ENCODE results near the gene DOCK1. TPM values are rescaled to one million over a fixed set of nuclear protein-coding genes. Genes with fewer than 3 reads are reported as not detected.

DOCK1 gene
- total RNA-seq, 1 donor from 2014 or later = 72.6 TPM

DNA sequence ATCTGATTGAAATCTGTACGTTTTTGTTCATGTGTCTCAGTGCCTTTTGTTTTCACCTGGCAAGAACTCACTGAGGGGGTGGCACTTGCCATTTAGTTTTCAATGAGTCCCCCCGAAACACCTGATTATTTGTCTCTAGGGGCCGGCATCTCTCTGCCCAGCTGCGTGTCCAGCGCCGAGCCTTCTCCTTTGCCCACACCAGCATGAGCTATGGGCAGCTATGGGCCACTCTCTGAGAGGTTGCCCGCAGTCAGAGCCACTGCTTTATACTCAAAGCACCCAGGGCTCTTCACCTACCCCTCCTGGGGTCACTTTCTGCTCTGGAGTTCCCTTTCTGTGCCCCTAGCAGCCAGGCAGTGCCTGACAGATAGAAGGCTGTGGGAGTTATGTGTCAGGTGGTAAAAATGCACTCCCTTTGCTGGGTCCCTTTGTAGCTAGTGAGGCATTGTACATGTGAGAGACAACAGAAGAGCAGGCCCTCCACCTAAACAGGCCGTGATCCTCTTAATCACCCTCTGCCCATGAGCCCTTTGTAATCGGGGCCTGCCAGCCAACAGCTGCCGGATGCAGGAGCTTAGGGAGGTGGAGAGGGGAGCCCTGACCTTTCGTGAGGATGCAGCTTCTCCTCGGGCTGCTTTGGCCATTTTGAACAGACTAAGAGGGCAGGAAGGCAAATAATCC lies 510.8 kb downstream of the DOCK1 start:
- Histone ChIP-seq H3K4me1 (peaks cover 40% of the 10 kb centered on the region), H3K4me2 (peak overlapping the region; percentile 52), H3K9me3 (ENCODE audit: low read depth) (no peaks in the 10 kb centered on the region), H3K36me3 (no peaks in the 10 kb centered on the region), H2AFZ (replicated peaks) (no peak overlapping the region), H3K4me3 (no peak overlapping the region), H3K79me2 (ENCODE audit: low read depth) (no peaks in the 10 kb centered on the region), H4K20me1 (ENCODE audit: low read depth) (no peaks in the 10 kb centered on the region), H3K9ac (no peak overlapping the region), H3F3A (ENCODE audit: low read depth) (peaks cover 10% of the 10 kb centered on the region), H3K27ac (peak overlapping the region; percentile 49), H3K27me3 (no peaks in the 10 kb centered on the region)
- no peaks in the 10 kb centered on the region for H3K27me3 Mint-ChIP-seq (ENCODE audit: insufficient read depth, low read depth)
- no peaks in the 10 kb centered on the region for H3K9me3 Mint-ChIP-seq
- peak; percentile 89 for DNase-seq (ENCODE audit: low spot score)
- TF ChIP-seq, protein P1, sequence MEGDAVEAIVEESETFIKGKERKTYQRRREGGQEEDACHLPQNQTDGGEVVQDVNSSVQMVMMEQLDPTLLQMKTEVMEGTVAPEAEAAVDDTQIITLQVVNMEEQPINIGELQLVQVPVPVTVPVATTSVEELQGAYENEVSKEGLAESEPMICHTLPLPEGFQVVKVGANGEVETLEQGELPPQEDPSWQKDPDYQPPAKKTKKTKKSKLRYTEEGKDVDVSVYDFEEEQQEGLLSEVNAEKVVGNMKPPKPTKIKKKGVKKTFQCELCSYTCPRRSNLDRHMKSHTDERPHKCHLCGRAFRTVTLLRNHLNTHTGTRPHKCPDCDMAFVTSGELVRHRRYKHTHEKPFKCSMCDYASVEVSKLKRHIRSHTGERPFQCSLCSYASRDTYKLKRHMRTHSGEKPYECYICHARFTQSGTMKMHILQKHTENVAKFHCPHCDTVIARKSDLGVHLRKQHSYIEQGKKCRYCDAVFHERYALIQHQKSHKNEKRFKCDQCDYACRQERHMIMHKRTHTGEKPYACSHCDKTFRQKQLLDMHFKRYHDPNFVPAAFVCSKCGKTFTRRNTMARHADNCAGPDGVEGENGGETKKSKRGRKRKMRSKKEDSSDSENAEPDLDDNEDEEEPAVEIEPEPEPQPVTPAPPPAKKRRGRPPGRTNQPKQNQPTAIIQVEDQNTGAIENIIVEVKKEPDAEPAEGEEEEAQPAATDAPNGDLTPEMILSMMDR (IDR thresholded peaks at IDR 0.05) = no peak
- TF ChIP-seq EZH2phosphoT487 (IDR thresholded peaks at IDR 0.05) = no peak
- TF ChIP-seq EZH2 (IDR thresholded peaks at IDR 0.05) = no peak
- peaks cover 3% of the 10 kb centered on the region for H3K36me3 Mint-ChIP-seq
- H3K27ac Mint-ChIP-seq = no peak overlapping the region
- no peak overlapping the region for H3K4me3 Mint-ChIP-seq
- peaks cover 24% of the 10 kb centered on the region for H3K4me1 Mint-ChIP-seq

DNA sequence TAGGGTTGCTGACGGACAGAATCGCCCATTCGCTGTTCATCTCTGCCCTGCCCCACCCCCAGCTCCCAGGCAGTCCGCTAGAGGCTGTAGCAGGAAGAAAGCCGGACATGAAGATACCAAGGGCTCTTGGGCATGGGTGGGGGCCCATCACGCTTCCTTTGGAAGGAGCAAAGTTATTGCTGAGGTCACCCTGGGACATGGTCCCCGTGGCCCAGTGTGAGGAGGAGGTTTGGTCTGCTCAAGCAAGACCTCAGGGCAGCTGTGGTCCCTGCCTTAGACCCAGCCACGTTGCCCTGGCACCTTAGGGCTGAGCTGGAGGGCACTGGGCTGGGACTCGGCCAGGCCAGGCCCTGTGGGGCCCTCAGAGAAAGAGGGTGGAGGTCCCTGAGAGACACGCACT lies 511.8 kb downstream of the DOCK1 start:
- peaks cover 40% of the 10 kb centered on the region for H3K4me1 ChIP-seq
- H3F3A ChIP-seq (ENCODE audit: low read depth) = peaks cover 10% of the 10 kb centered on the region
- Mint-ChIP-seq H3K27ac (no peak overlapping the region), H3K4me1 (peaks cover 24% of the 10 kb centered on the region), H3K36me3 (peaks cover 9% of the 10 kb centered on the region), H3K4me3 (peak overlapping the region; percentile 33), H3K27me3 (ENCODE audit: insufficient read depth, low read depth) (no peaks in the 10 kb centered on the region), H3K9me3 (no peaks in the 10 kb centered on the region)
- no peak for DNase-seq (ENCODE audit: low spot score)
- H3K79me2 ChIP-seq (ENCODE audit: low read depth) = no peaks in the 10 kb centered on the region
- no peak overlapping the region for H3K9ac ChIP-seq
- TF ChIP-seq, protein P1 (IDR thresholded peaks at IDR 0.05) = no peak
- TF ChIP-seq EZH2phosphoT487 (IDR thresholded peaks at IDR 0.05) (no peak), EZH2 (IDR thresholded peaks at IDR 0.05) (no peak)
- no peak overlapping the region for H3K27ac ChIP-seq
- H3K9me3 ChIP-seq (ENCODE audit: low read depth) = no peaks in the 10 kb centered on the region
- H3K4me2 ChIP-seq = peak overlapping the region; percentile 52
- no peaks in the 10 kb centered on the region for H3K36me3 ChIP-seq
- no peak overlapping the region for H3K4me3 ChIP-seq
- no peaks in the 10 kb centered on the region for H3K27me3 ChIP-seq
- no peak overlapping the region for H2AFZ ChIP-seq (replicated peaks)
- H4K20me1 ChIP-seq (ENCODE audit: low read depth) = no peaks in the 10 kb centered on the region

DNA sequence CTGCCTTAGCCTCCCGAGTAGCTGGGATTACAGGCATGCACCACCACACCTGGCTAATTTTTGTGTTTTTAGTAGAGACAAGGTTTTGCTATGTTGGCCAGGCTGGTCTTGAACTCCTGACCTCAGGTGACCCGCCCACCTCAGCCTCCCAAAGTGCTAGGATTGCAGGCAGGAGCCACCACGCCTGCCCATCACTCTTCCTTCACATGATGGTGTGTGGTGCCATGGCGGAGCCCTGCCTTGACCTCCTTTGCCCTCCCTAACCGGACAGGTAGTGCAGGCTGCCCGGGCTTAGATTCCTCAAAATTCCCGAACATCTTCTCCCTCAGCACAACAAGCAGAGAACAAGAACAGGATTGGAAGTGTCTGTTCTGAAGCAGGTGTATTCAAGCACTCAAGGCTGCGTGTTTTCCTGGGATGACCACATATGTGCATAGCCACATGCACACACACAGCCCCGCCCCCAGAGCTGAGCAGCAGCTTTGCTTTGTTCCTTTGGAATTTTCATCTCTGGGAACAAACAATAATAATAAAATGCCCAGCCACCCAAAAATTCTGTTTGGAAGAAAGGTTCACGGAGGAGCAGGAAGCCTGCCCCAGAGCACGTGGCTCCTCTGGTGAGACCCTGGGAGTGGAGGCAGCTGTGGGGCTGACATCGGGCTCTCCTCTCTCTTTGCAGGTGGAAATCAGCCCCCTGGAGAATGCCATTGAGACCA lies 512.6 kb downstream of the DOCK1 start:
- peaks cover 9% of the 10 kb centered on the region for H3K36me3 Mint-ChIP-seq
- no peak overlapping the region for H3K9ac ChIP-seq
- H3K27me3 Mint-ChIP-seq (ENCODE audit: insufficient read depth, low read depth) = no peaks in the 10 kb centered on the region
- no peaks in the 10 kb centered on the region for H3K27me3 ChIP-seq
- no peak overlapping the region for H3K4me2 ChIP-seq
- H3K4me3 ChIP-seq = no peak overlapping the region
- H3K27ac Mint-ChIP-seq = peak overlapping the region; percentile 15
- no peaks in the 10 kb centered on the region for H3K9me3 Mint-ChIP-seq
- H3K4me1 ChIP-seq = peaks cover 40% of the 10 kb centered on the region
- H3K4me1 Mint-ChIP-seq = peaks cover 24% of the 10 kb centered on the region
- DNase-seq (ENCODE audit: low spot score) = no peak
- no peaks in the 10 kb centered on the region for H3K9me3 ChIP-seq (ENCODE audit: low read depth)
- H4K20me1 ChIP-seq (ENCODE audit: low read depth) = no peaks in the 10 kb centered on the region
- no peaks in the 10 kb centered on the region for H3K36me3 ChIP-seq
- no peaks in the 10 kb centered on the region for H3K79me2 ChIP-seq (ENCODE audit: low read depth)
- no peak overlapping the region for H3K27ac ChIP-seq
- H3K4me3 Mint-ChIP-seq = no peak overlapping the region
- H2AFZ ChIP-seq (replicated peaks) = no peak overlapping the region
- TF ChIP-seq EZH2 (IDR thresholded peaks at IDR 0.05) = no peak
- TF ChIP-seq, protein P1 (IDR thresholded peaks at IDR 0.05) = no peak
- peaks cover 10% of the 10 kb centered on the region for H3F3A ChIP-seq (ENCODE audit: low read depth)
